ENCODE measurements around the gene ZHX3.

GRCh38 chr20:41225091-41225490 lies 92.4 kb downstream of the ZHX3 start:
- TF ChIP-seq CTCF (IDR thresholded peaks at IDR 0.05; ENCODE audit: insufficient read depth, low read length) (no peak), GABPA (IDR thresholded peaks at IDR 0.05; ENCODE audit: low read depth) (no peak)
